Activated naive CD8-positive, alpha-beta T cell treated with anti-CD3 and anti-CD28 coated beads, Interleukin-2, amount 50 U/mL, for 24 hours (primary cell): ENCODE measurements around the gene OR6B2.
"Not testable (repeated sequence)": the region's sequence is repeated elsewhere in the genome, so short reads cannot be mapped to it uniquely, and the experiment has no call there.

ENCODE experiments used
- ATAC-seq: fragments of 150-1000 bp; cut with Tn5 transposase; one replicate; pipeline ENCODE4 v1.10.0; 2021
- DNase-seq: peaks from one replicate; pipeline ENCODE4 v3.0.0; 2021
- H3K27ac Mint-ChIP-seq: one replicate; pipeline ENCODE4 v1.8.0; 2021; ENCODE audit warnings: mild to moderate bottlenecking, mixed read lengths
- H3K27me3 Mint-ChIP-seq: one replicate; pipeline ENCODE4 v1.8.0; 2021; ENCODE audit warnings: mixed read lengths
- H3K36me3 Mint-ChIP-seq: one replicate; pipeline ENCODE4 v1.8.0; 2021; ENCODE audit warnings: low read depth, mixed read lengths
- H3K4me1 Mint-ChIP-seq: one replicate; pipeline ENCODE4 v1.8.0; 2021; ENCODE audit warnings: mixed read lengths
- H3K4me3 Mint-ChIP-seq: one replicate; pipeline ENCODE4 v1.8.0; 2021; ENCODE audit warnings: mild to moderate bottlenecking, moderate library complexity, mixed read lengths
- H3K9me3 Mint-ChIP-seq: one replicate; pipeline ENCODE4 v1.8.0; 2021; ENCODE audit warnings: mixed read lengths

The OR6B2 gene

DNA sequence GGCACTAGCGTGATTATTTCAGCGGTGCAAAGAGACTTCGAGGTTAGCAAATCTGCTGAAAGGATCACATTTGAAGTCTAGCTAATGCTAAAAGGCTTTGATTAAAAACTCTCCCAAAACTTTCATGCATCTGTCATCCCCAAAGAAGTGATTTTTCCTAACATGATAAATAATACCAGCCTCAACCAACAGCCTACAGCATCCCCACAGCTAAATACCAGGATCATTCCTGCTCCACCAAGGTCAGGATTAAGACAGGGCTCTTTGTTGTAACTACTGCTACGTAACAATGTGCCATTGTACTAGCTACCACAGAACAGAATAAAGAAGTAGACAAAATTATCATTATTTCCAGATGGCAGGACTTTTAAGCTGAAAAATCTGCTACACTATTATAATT, 21.5 kb upstream of the OR6B2 start:
- ATAC-seq (no peak), DNase-seq (no peak)
- Mint-ChIP-seq H3K4me1 (no peaks in the 10 kb centered on the region), H3K36me3 (no peaks in the 10 kb centered on the region), H3K4me3 (no peak overlapping the region), H3K27ac (no peak overlapping the region), H3K9me3 (no peaks in the 10 kb centered on the region), H3K27me3 (peaks cover 40% of the 10 kb centered on the region)

GRCh38 chr2:240050278-240050677, 20.0 kb upstream of the OR6B2 start:
- Mint-ChIP-seq H3K4me3 (no peak overlapping the region), H3K27ac (no peak overlapping the region), H3K4me1 (no peaks in the 10 kb centered on the region), H3K36me3 (no peaks in the 10 kb centered on the region), H3K9me3 (no peaks in the 10 kb centered on the region), H3K27me3 (peaks cover 32% of the 10 kb centered on the region)
- no peak for ATAC-seq
- no peak for DNase-seq

DNA sequence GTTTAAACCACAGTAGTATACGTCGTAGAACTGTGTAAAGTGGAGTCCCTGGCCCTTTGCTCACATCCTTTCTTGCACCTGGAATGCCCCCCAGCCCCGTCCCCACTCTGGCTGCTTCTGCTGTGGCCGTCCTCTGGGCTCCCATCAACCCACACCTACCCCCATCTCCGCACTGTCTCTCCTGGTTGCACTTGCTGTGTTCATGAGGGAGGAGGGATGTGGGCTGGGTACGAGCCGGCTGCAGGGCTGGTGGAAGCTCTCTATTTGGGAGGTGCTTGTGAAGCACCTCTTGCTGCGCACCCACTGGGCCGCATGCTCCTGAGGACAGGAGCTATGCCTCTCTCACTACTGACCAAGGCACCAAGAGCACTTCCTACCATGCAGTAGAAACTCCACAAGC, 18.0 kb upstream of the OR6B2 start:
- Mint-ChIP-seq H3K4me3 (no peak overlapping the region), H3K9me3 (no peaks in the 10 kb centered on the region), H3K4me1 (no peaks in the 10 kb centered on the region), H3K27me3 (peaks cover 28% of the 10 kb centered on the region), H3K36me3 (no peaks in the 10 kb centered on the region), H3K27ac (no peak overlapping the region)
- ATAC-seq = no peak
- DNase-seq = no peak

- Mint-ChIP-seq H3K4me1 (no peaks in the 10 kb centered on the region), H3K27ac (no peak overlapping the region), H3K4me3 (no peak overlapping the region), H3K9me3 (no peaks in the 10 kb centered on the region), H3K27me3 (peaks cover 30% of the 10 kb centered on the region), H3K36me3 (no peaks in the 10 kb centered on the region)
- DNase-seq (no peak), ATAC-seq (no peak)
These were observed 14.9 kb upstream of the OR6B2 start for GRCh38 chr2:240045098-240045497.

DNA sequence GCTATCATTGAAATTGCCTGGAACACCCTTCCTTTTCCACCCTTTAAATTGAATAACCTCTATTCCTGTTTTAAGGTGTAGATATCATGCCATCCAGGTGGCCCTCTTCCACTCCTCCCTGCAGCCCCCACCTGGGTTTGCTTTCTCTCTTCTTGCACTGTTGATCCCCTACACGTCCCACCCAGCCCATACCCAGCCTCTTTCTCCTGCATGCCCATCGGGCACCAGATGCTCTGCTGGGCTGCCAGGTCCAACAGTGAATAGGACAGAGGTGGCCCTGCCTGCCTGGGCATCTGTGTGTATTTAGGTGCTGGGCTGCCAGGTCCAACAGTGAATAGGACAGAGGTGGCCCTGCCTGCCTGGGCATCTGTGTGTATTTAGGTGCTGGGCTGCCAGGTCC, 13.9 kb upstream of the OR6B2 start:
- peaks cover 27% of the 10 kb centered on the region for H3K27me3 Mint-ChIP-seq
- not testable (repeated sequence) for ATAC-seq, H3K27ac Mint-ChIP-seq

GRCh38 chr2:240043279-240043989, 13.2 kb upstream of the OR6B2 start:
- DNase-seq (no peak), ATAC-seq (no peak)
- Mint-ChIP-seq H3K9me3 (no peaks in the 10 kb centered on the region), H3K27me3 (peaks cover 22% of the 10 kb centered on the region), H3K4me1 (no peaks in the 10 kb centered on the region), H3K27ac (no peak overlapping the region), H3K36me3 (no peaks in the 10 kb centered on the region), H3K4me3 (no peak overlapping the region)

More for the DNA sequence above, 13.9 kb upstream of the OR6B2 start:
- not testable (repeated sequence) for H3K9me3 Mint-ChIP-seq, H3K36me3 Mint-ChIP-seq, DNase-seq, H3K4me1 Mint-ChIP-seq, H3K4me3 Mint-ChIP-seq

DNA sequence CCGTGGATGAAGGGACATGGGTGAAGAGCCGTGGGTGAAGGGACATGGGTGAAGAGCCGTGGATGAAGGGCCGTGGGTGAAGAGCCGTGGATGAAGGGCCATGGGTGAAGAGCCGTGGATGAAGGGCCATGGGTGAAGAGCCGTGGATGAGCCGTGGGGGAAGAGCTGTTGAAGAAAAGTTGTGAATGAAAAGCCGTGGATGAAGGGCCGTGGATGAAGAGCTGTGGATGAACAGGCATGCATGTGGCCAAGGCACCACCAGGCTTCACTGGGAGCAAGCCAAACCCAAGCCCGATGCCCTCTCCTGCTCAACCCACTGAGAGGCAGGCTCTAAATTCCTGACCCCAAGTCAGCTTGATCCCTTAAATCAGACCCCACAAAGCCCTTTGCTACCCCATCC, 12.5 kb upstream of the OR6B2 start:
- no peaks in the 10 kb centered on the region for H3K9me3 Mint-ChIP-seq
- H3K27ac Mint-ChIP-seq = no peak overlapping the region
- ATAC-seq (no peak), DNase-seq (no peak)
- H3K36me3 Mint-ChIP-seq = no peaks in the 10 kb centered on the region
- peaks cover 19% of the 10 kb centered on the region for H3K27me3 Mint-ChIP-seq
- no peak overlapping the region for H3K4me3 Mint-ChIP-seq
- H3K4me1 Mint-ChIP-seq = no peaks in the 10 kb centered on the region

GRCh38 chr2:240041363-240041762, 11.1 kb upstream of the OR6B2 start:
- H3K4me1 Mint-ChIP-seq = no peaks in the 10 kb centered on the region
- ATAC-seq (no peak), DNase-seq (no peak)
- H3K27ac Mint-ChIP-seq = no peak overlapping the region
- H3K27me3 Mint-ChIP-seq = peaks cover 24% of the 10 kb centered on the region
- H3K9me3 Mint-ChIP-seq = no peaks in the 10 kb centered on the region
- no peak overlapping the region for H3K4me3 Mint-ChIP-seq
- no peaks in the 10 kb centered on the region for H3K36me3 Mint-ChIP-seq

GRCh38 chr2:240037358-240037757, 7.1 kb upstream of the OR6B2 start:
- no peak for DNase-seq
- ATAC-seq = no peak
- Mint-ChIP-seq H3K4me3 (no peak overlapping the region), H3K36me3 (no peaks in the 10 kb centered on the region), H3K27me3 (peaks cover 31% of the 10 kb centered on the region), H3K27ac (no peak overlapping the region), H3K9me3 (no peaks in the 10 kb centered on the region), H3K4me1 (no peaks in the 10 kb centered on the region)

DNA sequence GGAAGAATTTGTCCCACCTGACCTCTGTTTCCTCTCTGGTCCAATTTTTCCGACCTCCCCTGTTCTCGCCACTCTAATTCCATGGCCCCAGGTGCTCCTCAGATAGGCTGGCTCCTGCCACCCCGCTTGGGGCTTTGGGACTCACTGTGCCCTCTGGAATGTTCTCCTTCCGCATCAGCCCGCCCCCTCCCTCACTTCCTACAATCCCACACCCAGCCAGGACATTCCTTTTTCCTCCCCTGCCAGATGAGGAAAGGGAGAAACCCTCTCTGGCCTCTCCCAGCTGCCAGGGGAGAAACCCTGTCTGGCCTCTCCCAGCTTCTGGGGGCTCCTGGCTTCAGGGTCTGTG, 3.1 kb upstream of the OR6B2 start:
- H3K9me3 Mint-ChIP-seq = no peaks in the 10 kb centered on the region
- DNase-seq = no peak
- no peaks in the 10 kb centered on the region for H3K4me1 Mint-ChIP-seq
- H3K36me3 Mint-ChIP-seq = no peaks in the 10 kb centered on the region
- H3K4me3 Mint-ChIP-seq = no peak overlapping the region
- no peak for ATAC-seq
- peaks cover 36% of the 10 kb centered on the region for H3K27me3 Mint-ChIP-seq
- H3K27ac Mint-ChIP-seq = no peak overlapping the region

DNA sequence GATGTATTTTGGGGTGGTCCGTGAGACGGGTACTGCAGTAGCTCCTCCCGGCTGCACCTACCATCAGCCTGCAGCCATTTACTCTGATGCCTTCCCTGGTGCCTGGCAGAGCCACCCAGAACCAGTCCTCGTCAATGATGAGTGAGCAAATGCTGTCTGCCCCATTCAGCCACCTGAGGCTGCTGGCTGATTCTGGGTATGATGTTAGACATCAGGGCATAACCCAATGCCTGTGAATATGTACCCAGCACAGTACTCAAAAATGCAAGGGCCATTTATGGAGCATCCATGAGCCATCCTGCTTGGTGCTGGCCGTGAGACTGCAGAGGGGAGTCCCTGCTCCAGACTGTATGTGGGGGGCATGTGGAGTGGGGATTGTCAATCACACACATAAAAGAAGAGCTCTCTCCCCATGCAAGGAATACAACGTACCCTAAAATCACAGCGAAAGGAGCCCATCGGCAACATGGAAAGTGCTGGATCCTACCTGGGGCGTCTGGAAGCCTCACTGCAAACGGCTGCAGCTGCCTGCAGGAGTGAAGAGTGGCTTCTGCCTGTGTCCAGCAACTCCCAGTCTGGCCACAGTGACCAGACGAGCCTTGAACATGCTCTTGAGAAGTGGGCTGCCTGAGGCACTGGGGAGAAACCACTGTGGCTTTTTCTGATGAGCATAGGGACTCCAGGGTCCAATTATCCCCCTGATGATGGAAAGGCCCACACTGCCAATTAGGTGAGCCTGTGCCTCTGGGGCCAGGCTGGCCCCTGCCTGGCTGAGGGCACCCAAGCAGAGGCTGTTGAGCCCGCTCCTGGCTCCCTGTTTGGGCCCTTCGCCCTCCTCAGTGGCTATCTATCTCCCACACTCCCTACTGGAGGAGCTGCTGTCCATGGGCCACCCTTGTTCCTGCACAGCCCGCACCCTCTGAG, 2.4 kb upstream of the OR6B2 start:
- H3K9me3 Mint-ChIP-seq = no peaks in the 10 kb centered on the region
- no peak overlapping the region for H3K27ac Mint-ChIP-seq
- H3K4me3 Mint-ChIP-seq = no peak overlapping the region
- no peaks in the 10 kb centered on the region for H3K36me3 Mint-ChIP-seq
- no peak for ATAC-seq
- no peaks in the 10 kb centered on the region for H3K4me1 Mint-ChIP-seq
- peaks cover 36% of the 10 kb centered on the region for H3K27me3 Mint-ChIP-seq
- DNase-seq = no peak

DNA sequence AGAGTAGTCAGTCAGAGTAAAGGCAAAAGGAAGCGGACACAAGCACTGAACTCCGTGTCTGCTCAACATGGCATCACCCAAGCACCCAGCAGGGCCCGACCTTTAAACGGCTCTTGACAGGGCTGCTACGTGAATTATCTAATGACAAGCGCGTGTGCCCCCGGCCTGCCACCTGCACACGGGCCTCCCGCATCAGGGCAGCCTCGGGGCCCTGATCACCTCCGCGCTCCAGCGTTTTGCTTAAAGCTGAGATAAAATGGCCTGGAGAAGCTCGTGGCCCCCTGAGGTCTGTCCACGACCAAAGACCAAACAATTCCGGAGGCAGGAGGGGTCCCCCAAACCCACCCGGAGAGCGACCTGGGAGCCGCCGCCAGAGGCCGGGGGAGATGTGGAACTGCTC, 5.5 kb downstream of the OR6B2 start:
- Mint-ChIP-seq H3K27ac (peak overlapping the region; percentile 95), H3K27me3 (peaks cover 6% of the 10 kb centered on the region), H3K4me1 (peaks cover 30% of the 10 kb centered on the region), H3K9me3 (no peaks in the 10 kb centered on the region), H3K36me3 (peaks cover 24% of the 10 kb centered on the region), H3K4me3 (peak overlapping the region; percentile 94)
- DNase-seq (peak; percentile 23), ATAC-seq (peak; percentile 33)

- H3K9me3 Mint-ChIP-seq = no peaks in the 10 kb centered on the region
- peaks cover 29% of the 10 kb centered on the region for H3K36me3 Mint-ChIP-seq
- peak overlapping the region; percentile 94 for H3K4me3 Mint-ChIP-seq
- peaks cover 6% of the 10 kb centered on the region for H3K27me3 Mint-ChIP-seq
- no peak for DNase-seq
- H3K27ac Mint-ChIP-seq = peak overlapping the region; percentile 95
- no peak for ATAC-seq
- H3K4me1 Mint-ChIP-seq = peaks cover 30% of the 10 kb centered on the region
These were observed 6.4 kb downstream of the OR6B2 start for GRCh38 chr2:240023792-240024191.

DNA sequence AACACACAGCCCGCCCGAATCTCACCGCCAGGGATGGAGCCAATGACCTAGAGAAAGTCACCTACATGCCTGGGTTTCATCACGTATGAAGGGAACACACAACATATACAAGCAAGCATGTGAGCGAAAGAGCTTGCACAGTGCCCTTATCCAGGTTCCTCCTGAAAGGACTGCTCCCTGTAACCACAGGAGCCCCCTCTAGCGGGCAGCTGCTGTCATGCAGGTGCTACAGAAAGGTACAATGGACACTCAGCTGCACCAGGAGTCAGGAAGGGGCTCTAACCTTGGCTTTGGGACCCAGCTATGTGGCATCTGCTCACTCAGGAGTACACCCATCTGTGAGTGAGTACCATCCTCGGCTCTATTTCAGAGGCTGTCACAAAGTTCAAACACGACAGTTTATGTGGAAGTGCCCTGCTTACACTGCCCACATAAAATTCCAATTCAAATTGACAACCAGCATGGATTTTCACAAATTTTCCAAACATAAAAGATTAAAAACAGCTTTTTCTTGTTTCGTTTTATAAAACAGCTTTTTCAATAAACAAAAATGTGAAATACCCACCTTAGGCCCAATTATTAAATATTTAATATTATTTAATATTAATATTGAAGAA, 8.6 kb downstream of the OR6B2 start:
- H3K9me3 Mint-ChIP-seq = no peaks in the 10 kb centered on the region
- peaks cover 48% of the 10 kb centered on the region for H3K36me3 Mint-ChIP-seq
- no peak overlapping the region for H3K4me3 Mint-ChIP-seq
- peaks cover 1% of the 10 kb centered on the region for H3K27me3 Mint-ChIP-seq
- DNase-seq (peak; percentile 72), ATAC-seq (no peak)
- H3K4me1 Mint-ChIP-seq = peaks cover 29% of the 10 kb centered on the region
- H3K27ac Mint-ChIP-seq = no peak overlapping the region
